ENCODE data around the gene COL28A1.

The COL28A1 gene

DNA sequence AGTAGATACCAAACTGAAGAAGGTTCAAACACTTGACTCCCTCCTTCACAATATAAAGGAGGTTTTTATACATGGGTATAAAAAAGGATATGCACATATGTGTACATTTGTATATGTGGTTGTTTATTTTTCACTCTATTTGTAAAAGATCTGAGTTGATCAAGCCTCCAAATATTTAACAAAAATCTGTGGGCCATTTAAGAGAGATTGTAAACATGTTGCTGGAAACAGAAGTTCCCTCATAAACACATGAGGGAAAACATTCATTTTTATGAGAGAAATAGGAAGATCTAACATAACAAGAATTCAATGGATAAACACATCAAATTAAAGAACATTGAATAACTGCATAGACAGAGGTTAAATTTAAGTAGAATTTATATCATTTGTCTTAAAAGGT lies 81.7 kb downstream of the COL28A1 start:
- no peak for DNase-seq
- Mint-ChIP-seq H3K4me1 (ENCODE audit: low read depth in 2 of 2) (no peaks in the 10 kb centered on the region), H3K4me3 (no peak overlapping the region), H3K9me3 (peaks cover 1 to 7% of the 10 kb centered on the region in 2 donors), H3K36me3 (ENCODE audit: insufficient read depth) (no peaks in the 10 kb centered on the region), H3K27me3 (no peaks in the 10 kb centered on the region), H3K27ac (no peak overlapping the region)
- ATAC-seq (replicated peaks), result no peak

DNA sequence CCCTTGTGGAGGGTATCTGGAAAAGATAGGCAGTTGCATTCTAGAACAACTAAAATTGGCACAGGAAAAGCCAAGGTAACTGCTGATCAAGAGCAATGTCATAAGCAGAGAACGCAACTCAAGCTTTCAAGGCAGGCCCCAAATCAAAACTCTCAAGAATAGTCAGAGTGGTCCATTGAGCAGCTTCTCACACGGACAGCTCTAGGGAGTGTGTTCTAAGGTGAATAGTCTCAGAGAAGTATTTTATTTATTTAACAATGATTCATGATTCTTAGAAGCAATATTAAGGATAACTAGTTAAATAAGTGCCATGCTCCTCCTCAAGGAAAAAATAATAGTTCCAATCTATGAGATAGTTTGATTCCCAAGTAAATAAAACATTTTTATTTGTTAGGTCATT lies 83.0 kb downstream of the COL28A1 start:
- DNase-seq (no peak), ATAC-seq (replicated peaks) (no peak)
- no peaks in the 10 kb centered on the region for H3K36me3 Mint-ChIP-seq (ENCODE audit: insufficient read depth)
- no peak overlapping the region for H3K27ac Mint-ChIP-seq
- no peak overlapping the region for H3K4me3 Mint-ChIP-seq
- H3K27me3 Mint-ChIP-seq, result no peaks in the 10 kb centered on the region
- H3K9me3 Mint-ChIP-seq, result peaks cover 4 to 9% of the 10 kb centered on the region in 2 donors
- no peaks in the 10 kb centered on the region for H3K4me1 Mint-ChIP-seq (ENCODE audit: low read depth in 2 of 2)

DNA sequence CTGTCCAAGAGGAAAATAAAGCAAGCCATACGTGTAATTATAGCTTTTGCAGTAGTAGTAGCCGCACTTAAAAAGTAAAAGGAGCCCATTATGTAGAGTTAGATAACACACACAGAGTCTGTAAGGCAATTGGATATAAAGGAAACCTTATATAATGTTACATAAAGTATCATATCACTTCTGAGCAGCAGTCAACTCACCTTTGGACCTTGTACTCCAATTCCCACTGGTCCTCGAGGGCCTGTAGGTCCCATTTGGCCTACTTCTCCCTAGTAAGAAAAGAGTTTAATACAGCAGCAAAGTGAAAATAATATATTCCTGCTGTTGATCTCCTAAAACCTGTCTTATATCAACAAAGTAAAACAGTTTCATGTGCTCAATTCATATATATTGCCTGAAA lies 83.6 kb downstream of the COL28A1 start:
- no peaks in the 10 kb centered on the region for H3K36me3 Mint-ChIP-seq (ENCODE audit: insufficient read depth)
- DNase-seq (no peak), ATAC-seq (replicated peaks) (no peak)
- H3K4me3 Mint-ChIP-seq, result no peak overlapping the region
- no peaks in the 10 kb centered on the region for H3K4me1 Mint-ChIP-seq (ENCODE audit: low read depth in 2 of 2)
- H3K27ac Mint-ChIP-seq, result no peak overlapping the region
- peaks cover 5 to 15% of the 10 kb centered on the region in 2 donors for H3K9me3 Mint-ChIP-seq
- no peaks in the 10 kb centered on the region for H3K27me3 Mint-ChIP-seq

DNA sequence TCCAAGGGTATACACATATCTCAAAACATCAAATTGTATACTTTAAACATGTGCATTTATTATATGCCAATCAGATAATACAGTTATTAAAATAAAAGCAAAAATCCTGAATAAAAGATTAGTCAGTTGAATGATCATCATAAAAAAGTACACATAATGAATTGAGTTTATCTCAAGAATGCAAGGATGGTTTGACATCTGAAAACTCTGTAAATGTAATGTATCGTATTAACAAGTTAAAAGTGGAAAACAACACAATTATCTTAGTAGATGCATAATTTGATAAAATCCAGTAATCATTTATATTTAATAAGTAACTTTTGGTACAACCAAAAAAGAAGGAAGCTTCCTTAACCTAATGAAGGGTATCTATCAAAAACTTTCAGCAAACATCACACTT lies 86.6 kb downstream of the COL28A1 start:
- Mint-ChIP-seq H3K27me3 (no peaks in the 10 kb centered on the region), H3K4me1 (ENCODE audit: low read depth in 2 of 2) (no peaks in the 10 kb centered on the region), H3K9me3 (peaks cover 5 to 16% of the 10 kb centered on the region in 2 donors), H3K27ac (no peak overlapping the region), H3K36me3 (ENCODE audit: insufficient read depth) (no peaks in the 10 kb centered on the region), H3K4me3 (no peak overlapping the region)
- no peak for DNase-seq
- no peak for ATAC-seq (replicated peaks)

DNA sequence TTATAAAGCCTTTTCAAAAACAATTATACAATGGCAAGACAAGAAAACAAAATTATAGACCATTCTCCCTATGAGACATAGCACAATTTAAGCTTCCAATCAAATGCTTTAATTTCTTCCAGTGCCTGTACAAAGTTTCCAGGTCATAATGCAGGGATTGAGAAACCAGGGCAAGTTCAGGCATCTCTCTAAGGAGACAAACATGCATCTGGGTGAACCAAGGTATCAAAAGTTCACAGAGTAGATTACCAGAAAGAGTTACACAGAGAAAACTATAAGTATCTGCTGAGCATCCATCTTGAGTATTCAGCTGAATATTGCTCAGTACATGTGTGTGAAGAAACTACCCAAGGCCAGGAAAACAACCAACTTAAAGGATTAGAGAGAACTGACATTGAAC lies 89.1 kb downstream of the COL28A1 start:
- Mint-ChIP-seq H3K4me1 (ENCODE audit: low read depth in 2 of 2) (no peaks in the 10 kb centered on the region), H3K27ac (no peak overlapping the region), H3K4me3 (no peak overlapping the region), H3K36me3 (ENCODE audit: insufficient read depth) (no peaks in the 10 kb centered on the region), H3K9me3 (peaks cover 5 to 16% of the 10 kb centered on the region in 2 donors), H3K27me3 (no peaks in the 10 kb centered on the region)
- DNase-seq, result no peak
- no peak for ATAC-seq (replicated peaks)

DNA sequence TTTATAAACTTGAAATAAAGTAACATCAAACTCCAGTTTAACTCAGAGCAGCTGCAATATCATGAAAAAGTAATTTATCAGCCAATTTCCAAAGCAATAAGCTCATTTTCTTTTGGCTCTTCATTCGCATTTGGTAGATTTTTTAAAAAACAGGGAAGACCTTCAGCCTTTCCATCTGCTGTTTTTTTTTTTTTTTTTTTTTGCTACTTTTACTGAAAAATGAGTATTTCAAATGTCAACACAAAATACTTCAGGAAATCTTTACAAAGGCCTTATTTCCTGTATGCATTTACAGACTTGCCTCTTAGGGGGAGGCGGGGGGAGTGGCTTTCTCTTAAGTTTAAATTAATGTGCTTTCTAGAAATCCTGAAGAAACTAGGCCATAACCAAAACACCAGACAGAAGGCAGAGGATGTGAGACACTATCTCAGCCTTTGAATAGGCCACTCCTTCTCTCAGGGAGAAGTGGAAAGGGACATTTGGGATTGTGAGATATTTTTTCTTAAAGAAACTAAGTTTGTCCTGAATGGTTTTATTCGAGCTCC lies 91.8 kb downstream of the COL28A1 start:
- H3K36me3 Mint-ChIP-seq (ENCODE audit: insufficient read depth), result no peaks in the 10 kb centered on the region
- H3K27me3 Mint-ChIP-seq, result peaks cover 0 to 5% of the 10 kb centered on the region in 2 donors
- no peak for ATAC-seq (replicated peaks)
- no peak overlapping the region for H3K27ac Mint-ChIP-seq
- DNase-seq, result no peak
- H3K4me3 Mint-ChIP-seq, result no peak overlapping the region
- H3K4me1 Mint-ChIP-seq (ENCODE audit: low read depth in 2 of 2), result no peaks in the 10 kb centered on the region
- H3K9me3 Mint-ChIP-seq, result peaks cover 4 to 9% of the 10 kb centered on the region in 2 donors

DNA sequence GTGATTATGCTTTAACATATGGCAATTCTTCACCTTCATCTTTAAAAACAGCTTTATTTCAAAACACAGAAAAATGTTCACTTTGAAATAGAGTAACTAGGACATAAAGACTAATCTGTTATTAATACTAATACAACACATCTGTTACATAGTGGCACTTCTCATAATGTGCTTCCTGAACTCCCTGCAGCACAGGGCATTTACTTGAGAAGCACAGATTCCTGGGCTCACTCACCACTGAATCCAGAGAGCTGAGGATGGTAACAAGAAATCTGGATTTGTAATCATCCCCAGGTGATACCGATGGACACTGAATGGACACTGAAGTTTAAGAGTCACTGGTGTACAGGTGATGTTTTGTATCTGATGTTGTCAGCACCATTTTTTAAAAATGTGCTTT lies 96.1 kb downstream of the COL28A1 start:
- ATAC-seq (replicated peaks) (no peak), DNase-seq (no peak)
- Mint-ChIP-seq H3K4me3 (no peak overlapping the region), H3K36me3 (ENCODE audit: insufficient read depth) (no peaks in the 10 kb centered on the region), H3K27me3 (peaks cover 7% of the 10 kb centered on the region in 2 donors), H3K9me3 (no peaks in the 10 kb centered on the region), H3K4me1 (ENCODE audit: low read depth in 2 of 2) (no peaks in the 10 kb centered on the region), H3K27ac (no peak overlapping the region)

DNA sequence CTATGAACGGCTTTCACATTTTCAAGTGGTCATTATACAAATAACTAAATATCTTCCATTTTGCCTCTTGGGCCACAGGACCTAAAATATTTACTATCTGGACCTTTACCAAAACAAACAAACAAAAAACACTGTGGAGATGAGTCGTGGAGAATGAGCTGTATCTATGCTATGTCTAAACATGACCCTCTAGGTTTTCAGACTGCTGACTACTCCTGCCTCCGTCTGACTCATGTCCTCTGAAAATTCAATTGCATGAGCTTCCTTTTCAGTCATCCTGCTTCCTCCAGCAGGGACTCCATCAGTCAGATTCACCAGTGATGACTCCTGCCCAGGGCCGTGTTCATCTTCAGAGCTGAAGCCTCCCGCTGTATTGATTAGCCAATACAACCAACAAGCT lies 96.8 kb downstream of the COL28A1 start:
- ATAC-seq (replicated peaks) (no peak), DNase-seq (no peak)
- Mint-ChIP-seq H3K4me1 (ENCODE audit: low read depth in 2 of 2) (no peaks in the 10 kb centered on the region), H3K36me3 (ENCODE audit: insufficient read depth) (no peaks in the 10 kb centered on the region), H3K27ac (no peak overlapping the region), H3K9me3 (no peaks in the 10 kb centered on the region), H3K4me3 (no peak overlapping the region), H3K27me3 (peaks cover 8 to 12% of the 10 kb centered on the region in 2 donors)

DNA sequence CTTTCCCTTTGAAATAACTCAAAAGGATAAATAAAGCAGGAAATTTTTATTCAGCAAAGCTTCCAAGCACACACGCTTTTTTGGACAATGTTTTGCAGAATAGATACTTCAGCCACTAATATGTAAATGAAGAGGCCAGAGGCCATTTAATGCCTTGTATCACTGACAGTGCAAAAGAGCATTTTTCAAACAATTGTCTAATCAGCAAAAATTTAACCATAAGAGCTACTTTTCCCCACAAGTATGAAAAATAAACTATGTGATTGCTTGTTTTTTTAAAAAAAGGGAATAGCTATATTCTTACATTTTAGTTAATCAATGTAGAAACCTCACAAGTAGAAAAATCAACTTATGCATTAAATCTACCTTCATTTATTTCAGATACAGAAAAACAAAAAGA lies 99.7 kb downstream of the COL28A1 start:
- H3K27me3 Mint-ChIP-seq, result peaks cover 15 to 35% of the 10 kb centered on the region in 2 donors
- no peaks in the 10 kb centered on the region for H3K4me1 Mint-ChIP-seq (ENCODE audit: low read depth in 2 of 2)
- no peaks in the 10 kb centered on the region for H3K9me3 Mint-ChIP-seq
- ATAC-seq (replicated peaks) (no peak), DNase-seq (no peak)
- no peak overlapping the region for H3K4me3 Mint-ChIP-seq
- H3K27ac Mint-ChIP-seq, result no peak overlapping the region
- H3K36me3 Mint-ChIP-seq (ENCODE audit: insufficient read depth), result no peaks in the 10 kb centered on the region

DNA sequence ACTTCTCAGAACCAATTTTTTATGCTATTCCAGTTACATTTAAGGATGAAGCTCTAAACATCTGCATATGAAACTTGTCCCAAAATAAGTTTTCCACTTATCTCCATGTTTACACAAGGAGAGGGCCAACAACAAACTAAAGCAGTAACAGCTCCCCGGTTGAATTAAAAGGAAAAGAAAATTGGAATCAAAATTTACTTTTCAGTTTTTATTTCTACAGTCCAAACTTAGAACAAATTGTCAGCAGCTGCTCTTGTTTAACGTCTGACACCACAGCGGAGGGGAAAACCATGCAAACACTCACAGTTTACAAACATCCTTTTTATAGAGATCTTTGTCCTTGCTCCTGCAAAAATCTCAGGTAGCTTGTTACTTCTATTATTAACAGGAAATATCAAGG lies 101.3 kb downstream of the COL28A1 start:
- Mint-ChIP-seq H3K9me3 (no peaks in the 10 kb centered on the region), H3K4me1 (ENCODE audit: low read depth in 2 of 2) (no peaks in the 10 kb centered on the region), H3K36me3 (ENCODE audit: insufficient read depth) (no peaks in the 10 kb centered on the region), H3K27me3 (peaks cover 27 to 41% of the 10 kb centered on the region in 2 donors), H3K4me3 (no peak overlapping the region), H3K27ac (no peak overlapping the region)
- ATAC-seq (replicated peaks), result no peak
- no peak for DNase-seq

DNA sequence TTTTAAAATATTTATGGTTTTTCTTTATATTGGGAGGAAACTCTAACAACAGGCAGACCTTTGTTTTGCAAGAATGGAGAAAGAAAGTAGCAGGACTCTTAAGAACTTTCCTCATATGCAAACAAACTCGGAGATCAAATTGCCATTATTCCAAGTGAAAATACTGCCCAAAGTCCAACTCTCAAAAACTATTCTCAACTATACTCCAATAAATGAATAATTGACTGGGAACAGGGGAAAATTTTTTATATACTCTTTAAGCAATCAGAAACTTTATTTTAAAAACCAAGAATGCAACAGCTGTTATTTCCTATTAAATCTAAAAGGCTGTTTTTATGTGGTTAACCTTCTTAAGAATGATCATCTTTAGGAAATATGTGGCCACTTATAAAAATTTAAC lies 101.9 kb downstream of the COL28A1 start:
- Mint-ChIP-seq H3K9me3 (no peaks in the 10 kb centered on the region), H3K27me3 (peaks cover 31 to 46% of the 10 kb centered on the region in 2 donors), H3K27ac (no peak overlapping the region), H3K4me1 (ENCODE audit: low read depth in 2 of 2) (no peaks in the 10 kb centered on the region), H3K4me3 (no peak overlapping the region), H3K36me3 (ENCODE audit: insufficient read depth) (no peaks in the 10 kb centered on the region)
- ATAC-seq (replicated peaks) (no peak), DNase-seq (no peak)

DNA sequence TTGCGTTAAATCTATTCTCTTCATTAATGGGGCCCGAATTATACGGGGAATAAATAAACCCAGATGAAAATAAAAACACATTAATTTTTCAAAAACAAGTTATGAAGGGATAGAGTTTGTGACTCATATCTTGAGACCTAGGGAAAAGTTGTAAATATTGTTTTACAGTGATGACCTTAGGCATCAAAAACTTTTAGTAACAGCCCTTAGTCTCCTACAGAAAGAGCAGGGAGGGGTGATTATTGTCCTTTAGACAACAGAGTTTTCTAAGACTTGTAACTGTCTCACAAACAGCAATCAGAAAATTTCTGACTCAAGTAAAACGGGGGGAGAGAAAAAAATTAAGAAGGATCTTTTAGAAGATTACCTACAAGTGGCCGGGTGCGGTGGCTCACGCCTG lies 102.7 kb downstream of the COL28A1 start:
- Mint-ChIP-seq H3K4me3 (no peak overlapping the region), H3K9me3 (no peaks in the 10 kb centered on the region), H3K27ac (no peak overlapping the region), H3K27me3 (peaks cover 31 to 52% of the 10 kb centered on the region in 2 donors), H3K4me1 (ENCODE audit: low read depth in 2 of 2) (no peaks in the 10 kb centered on the region), H3K36me3 (ENCODE audit: insufficient read depth) (no peaks in the 10 kb centered on the region)
- no peak for DNase-seq
- no peak for ATAC-seq (replicated peaks)

DNA sequence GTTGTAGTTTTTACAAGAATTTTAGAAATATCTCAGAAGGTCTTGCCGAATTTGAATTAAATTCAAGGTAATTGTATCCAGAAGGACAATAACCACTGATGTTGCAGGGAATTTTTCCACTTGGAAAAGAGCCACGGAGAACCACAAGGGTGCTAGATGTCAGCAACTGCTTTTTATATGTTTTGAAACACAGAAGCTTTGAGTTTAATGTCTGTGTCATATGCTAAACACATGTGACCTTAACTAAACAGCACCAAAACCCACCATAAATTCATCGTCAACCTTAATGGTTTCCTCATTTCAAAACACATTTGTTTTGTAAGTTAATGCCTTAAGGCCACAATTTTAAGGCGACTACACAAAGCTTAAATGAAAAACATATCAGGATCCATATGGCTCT lies 106.9 kb downstream of the COL28A1 start:
- Mint-ChIP-seq H3K27ac (no peak overlapping the region), H3K9me3 (no peaks in the 10 kb centered on the region), H3K4me1 (ENCODE audit: low read depth in 2 of 2) (no peaks in the 10 kb centered on the region), H3K4me3 (no peak overlapping the region), H3K27me3 (peaks cover 23 to 44% of the 10 kb centered on the region in 2 donors), H3K36me3 (ENCODE audit: insufficient read depth) (no peaks in the 10 kb centered on the region)
- DNase-seq (no peak), ATAC-seq (replicated peaks) (no peak)

DNA sequence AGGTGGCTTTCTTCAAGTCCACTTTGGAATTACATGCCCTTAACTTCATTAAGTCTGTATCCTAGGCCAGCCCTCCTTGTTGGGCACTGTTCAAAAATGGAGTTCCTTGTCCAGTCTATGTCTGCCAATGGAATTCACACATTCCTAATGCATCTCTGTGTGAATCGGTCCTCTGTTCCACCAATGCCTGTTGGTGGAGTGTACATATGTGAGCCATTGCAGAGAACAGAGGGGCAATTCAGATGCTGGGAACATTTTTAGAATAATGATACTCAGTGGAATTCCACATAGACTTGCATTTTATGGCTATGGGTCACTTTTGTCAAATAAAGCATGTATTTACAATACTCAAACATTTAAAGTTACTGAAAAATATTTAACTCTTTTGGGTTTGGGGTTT lies 108.3 kb downstream of the COL28A1 start:
- Mint-ChIP-seq H3K9me3 (no peaks in the 10 kb centered on the region), H3K36me3 (ENCODE audit: insufficient read depth) (no peaks in the 10 kb centered on the region), H3K4me3 (no peak overlapping the region), H3K4me1 (ENCODE audit: low read depth in 2 of 2) (no peaks in the 10 kb centered on the region), H3K27ac (no peak overlapping the region), H3K27me3 (peaks cover 23 to 35% of the 10 kb centered on the region in 2 donors)
- ATAC-seq (replicated peaks) (no peak), DNase-seq (no peak)

DNA sequence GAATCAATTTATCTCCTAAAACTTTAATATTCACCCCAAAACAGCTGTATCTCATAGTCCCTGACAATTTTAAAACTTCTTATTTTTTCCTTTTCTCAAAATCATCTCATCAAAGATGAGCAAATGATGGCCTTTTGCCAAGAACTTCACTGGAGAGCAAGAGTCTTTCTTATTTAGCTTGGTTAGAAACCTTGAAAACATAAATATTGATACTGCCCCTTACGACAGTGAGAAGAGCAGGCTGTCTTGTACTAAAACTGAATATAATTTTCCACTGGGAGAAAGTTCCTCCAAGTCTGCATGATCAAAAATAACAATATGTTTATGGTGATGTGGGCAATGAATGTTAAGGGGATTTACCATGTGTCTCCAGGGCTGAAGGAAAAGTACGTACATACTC lies 109.0 kb downstream of the COL28A1 start:
- no peak overlapping the region for H3K4me3 Mint-ChIP-seq

More for the DNA sequence above, 109.0 kb downstream of the COL28A1 start:
- Mint-ChIP-seq H3K36me3 (ENCODE audit: insufficient read depth) (no peaks in the 10 kb centered on the region), H3K27me3 (peaks cover 22 to 29% of the 10 kb centered on the region in 2 donors), H3K27ac (no peak overlapping the region), H3K4me1 (ENCODE audit: low read depth in 2 of 2) (no peaks in the 10 kb centered on the region), H3K9me3 (no peaks in the 10 kb centered on the region)
- DNase-seq (no peak), ATAC-seq (replicated peaks) (no peak)
